Measurements from ENCODE around the gene CA12.

DNA sequence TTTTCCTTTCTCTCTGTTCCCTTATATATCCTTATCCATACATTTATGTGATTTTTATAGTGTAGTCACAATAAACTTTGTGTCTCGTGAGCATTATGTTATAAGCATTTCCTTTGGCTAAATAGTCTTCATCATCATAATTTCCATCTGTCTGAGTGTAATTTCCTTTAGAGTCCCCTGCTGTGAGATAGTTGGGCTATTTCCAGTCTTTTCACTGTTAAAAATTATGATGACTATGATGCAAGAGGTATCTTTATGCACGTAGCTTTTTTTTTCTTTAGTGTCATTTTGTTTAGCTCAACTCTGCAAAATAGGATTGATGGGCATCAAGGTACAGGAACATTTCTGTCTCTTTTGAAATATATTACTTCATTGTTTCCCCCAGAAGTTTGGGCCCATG, 26.9 kb upstream of the CA12 start:
- TF ChIP-seq POLR2AphosphoS5 (IDR thresholded peaks at IDR 0.05; ENCODE audit: insufficient read depth in 1 of 2, low read depth in 1 of 2) = no peak
- TF ChIP-seq, protein P1, sequence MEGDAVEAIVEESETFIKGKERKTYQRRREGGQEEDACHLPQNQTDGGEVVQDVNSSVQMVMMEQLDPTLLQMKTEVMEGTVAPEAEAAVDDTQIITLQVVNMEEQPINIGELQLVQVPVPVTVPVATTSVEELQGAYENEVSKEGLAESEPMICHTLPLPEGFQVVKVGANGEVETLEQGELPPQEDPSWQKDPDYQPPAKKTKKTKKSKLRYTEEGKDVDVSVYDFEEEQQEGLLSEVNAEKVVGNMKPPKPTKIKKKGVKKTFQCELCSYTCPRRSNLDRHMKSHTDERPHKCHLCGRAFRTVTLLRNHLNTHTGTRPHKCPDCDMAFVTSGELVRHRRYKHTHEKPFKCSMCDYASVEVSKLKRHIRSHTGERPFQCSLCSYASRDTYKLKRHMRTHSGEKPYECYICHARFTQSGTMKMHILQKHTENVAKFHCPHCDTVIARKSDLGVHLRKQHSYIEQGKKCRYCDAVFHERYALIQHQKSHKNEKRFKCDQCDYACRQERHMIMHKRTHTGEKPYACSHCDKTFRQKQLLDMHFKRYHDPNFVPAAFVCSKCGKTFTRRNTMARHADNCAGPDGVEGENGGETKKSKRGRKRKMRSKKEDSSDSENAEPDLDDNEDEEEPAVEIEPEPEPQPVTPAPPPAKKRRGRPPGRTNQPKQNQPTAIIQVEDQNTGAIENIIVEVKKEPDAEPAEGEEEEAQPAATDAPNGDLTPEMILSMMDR (IDR thresholded peaks at IDR 0.05) = no peak

Data from vagina (tissue), 2 donors.